IPS-18a (cell line): ENCODE data around the gene PDE9A.

ENCODE experiments used
- H3K27ac ChIP-seq: one replicate; pipeline ENCODE4 v1.5.1; 2013; ENCODE audit warnings: low read length
- H3K27me3 ChIP-seq: one replicate; pipeline ENCODE4 v1.6.1; 2013; ENCODE audit warnings: mild to moderate bottlenecking, low read length; ENCODE audit not compliant: control insufficient read depth, insufficient read depth
- H3K36me3 ChIP-seq: one replicate; pipeline ENCODE4 v1.6.1; 2013; ENCODE audit warnings: low read depth, low read length; ENCODE audit not compliant: control insufficient read depth
- H3K4me1 ChIP-seq: one replicate; pipeline ENCODE4 v1.6.1; 2013; ENCODE audit warnings: low read depth, low read length; ENCODE audit not compliant: control insufficient read depth
- H3K4me3 ChIP-seq: one replicate; pipeline ENCODE4 v1.5.1; 2013; ENCODE audit warnings: low read length
- H3K9ac ChIP-seq: one replicate; pipeline ENCODE4 v1.6.1; 2013; ENCODE audit warnings: mild to moderate bottlenecking, low read length, moderate library complexity
- H3K9me3 ChIP-seq: one replicate; pipeline ENCODE4 v1.6.1; 2013; ENCODE audit warnings: low read depth, low read length; ENCODE audit not compliant: control insufficient read depth

PDE9A gene

DNA sequence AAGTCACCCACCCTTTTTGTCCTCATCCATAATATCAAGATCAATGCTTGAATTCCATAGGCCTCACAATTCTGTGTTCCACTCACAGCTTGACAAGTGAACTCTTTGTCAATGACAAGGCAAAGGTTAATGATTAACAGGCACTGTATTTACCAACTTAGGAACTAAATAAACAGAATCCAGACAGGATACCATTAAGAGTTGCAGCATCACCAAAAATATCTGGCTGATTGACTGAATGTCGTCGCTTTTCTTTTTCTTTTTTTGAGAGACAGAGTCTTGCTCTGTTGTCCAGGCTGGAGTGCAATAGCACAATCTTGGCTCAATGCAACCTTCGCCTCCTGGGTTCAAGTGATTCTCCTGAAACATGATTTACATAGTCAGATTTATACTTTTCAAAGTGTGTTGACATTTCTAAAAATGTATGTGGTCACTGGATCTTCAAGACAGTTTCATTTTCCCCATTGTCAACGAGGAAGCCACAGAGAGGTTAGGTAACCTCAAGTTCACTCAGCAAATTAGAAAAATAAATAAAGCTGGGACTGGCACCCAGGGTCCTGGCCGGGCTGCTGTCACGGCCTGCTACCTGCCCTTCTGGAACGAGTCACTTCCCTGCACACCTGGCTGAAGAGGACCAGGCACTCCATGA is 81.0 kb downstream of the PDE9A start:
- no peak overlapping the region for H3K27ac ChIP-seq
- no peak overlapping the region for H3K9ac ChIP-seq
- peaks cover 24% of the 10 kb centered on the region for H3K36me3 ChIP-seq
- no peaks in the 10 kb centered on the region for H3K9me3 ChIP-seq
- no peaks in the 10 kb centered on the region for H3K27me3 ChIP-seq
- H3K4me3 ChIP-seq: no peak overlapping the region
- no peaks in the 10 kb centered on the region for H3K4me1 ChIP-seq

DNA sequence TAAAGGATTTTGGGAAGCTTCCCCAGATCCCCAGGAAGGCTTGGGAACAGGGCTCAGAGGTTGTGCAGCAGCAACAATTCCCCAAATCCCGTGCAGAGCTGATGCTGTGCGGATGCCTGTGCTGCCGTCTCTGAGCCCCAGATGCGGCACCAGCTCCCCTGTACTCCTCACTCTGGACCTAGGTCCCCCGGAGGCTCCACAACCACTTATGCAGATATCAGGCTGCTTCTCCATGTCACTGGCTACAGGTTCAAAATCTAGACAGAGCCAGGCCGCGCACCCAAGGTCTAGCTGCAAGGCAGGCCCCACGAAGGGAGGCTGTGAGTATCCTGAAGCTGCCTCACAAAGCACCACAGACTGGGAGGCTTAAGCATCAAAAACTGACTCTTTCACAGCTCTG is 81.6 kb downstream of the PDE9A start:
- no peaks in the 10 kb centered on the region for H3K4me1 ChIP-seq
- no peak overlapping the region for H3K9ac ChIP-seq
- no peak overlapping the region for H3K4me3 ChIP-seq
- no peak overlapping the region for H3K27ac ChIP-seq
- peaks cover 24% of the 10 kb centered on the region for H3K36me3 ChIP-seq
- no peaks in the 10 kb centered on the region for H3K27me3 ChIP-seq
- no peaks in the 10 kb centered on the region for H3K9me3 ChIP-seq

DNA sequence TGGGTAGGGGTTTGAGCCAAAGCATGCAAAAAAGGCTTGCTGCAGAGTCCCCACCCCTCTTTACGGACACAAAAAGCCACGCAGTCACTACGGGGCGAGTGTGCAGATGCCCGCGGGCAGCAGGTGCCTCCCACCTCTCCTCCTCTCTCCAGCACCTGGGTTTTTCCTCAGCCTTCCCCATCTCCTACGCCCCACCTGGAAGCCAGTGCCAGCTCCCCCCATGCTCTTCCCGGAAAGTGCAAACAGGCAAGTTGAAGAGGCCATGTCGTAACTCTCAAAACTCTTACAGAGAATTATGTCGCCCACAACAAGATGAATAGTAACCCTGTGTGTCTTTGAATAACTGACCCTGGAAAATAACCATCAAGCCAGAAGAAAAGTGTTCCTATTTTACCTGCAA is 82.5 kb downstream of the PDE9A start:
- H3K9me3 ChIP-seq: no peaks in the 10 kb centered on the region
- no peaks in the 10 kb centered on the region for H3K27me3 ChIP-seq
- peaks cover 24% of the 10 kb centered on the region for H3K36me3 ChIP-seq
- no peak overlapping the region for H3K4me3 ChIP-seq
- no peak overlapping the region for H3K9ac ChIP-seq
- no peaks in the 10 kb centered on the region for H3K4me1 ChIP-seq
- no peak overlapping the region for H3K27ac ChIP-seq

DNA sequence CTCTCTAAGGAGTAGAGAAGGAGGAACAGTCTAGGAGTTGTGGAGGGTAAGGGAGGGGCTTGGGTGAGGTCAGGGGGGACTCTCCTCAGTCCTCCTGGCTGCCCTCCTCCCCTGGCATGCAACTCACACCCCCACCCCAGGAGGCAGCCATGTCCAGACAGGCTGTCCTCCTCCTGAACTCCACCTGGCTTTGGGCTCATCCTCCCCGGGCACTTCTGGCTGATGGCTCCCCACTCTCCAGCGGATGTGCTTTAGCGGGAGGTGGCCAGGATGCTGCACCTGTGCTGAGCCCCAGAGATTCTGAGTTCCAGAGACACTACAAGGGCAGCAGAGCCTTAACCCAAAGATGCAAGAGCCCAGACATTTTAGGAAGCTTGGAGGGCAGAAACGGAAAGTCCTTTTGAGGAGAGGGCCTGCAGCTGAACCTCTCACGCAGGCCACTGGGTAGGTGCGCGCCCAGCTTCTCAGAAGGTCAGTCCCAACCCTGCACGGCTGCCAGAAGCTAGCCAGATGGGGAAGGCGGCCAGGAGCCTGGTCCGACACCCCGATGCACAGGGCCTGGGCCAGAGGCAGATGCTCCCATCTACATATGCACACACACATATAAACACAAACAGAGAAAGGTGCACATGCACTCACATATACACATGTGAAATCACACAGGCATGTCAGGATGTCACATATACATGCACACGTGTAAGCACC is 83.4 kb downstream of the PDE9A start:
- H3K27ac ChIP-seq: no peak overlapping the region
- no peak overlapping the region for H3K9ac ChIP-seq
- no peaks in the 10 kb centered on the region for H3K27me3 ChIP-seq
- H3K4me3 ChIP-seq: no peak overlapping the region
- H3K9me3 ChIP-seq: no peaks in the 10 kb centered on the region
- H3K4me1 ChIP-seq: no peaks in the 10 kb centered on the region
- H3K36me3 ChIP-seq: peaks cover 26% of the 10 kb centered on the region

DNA sequence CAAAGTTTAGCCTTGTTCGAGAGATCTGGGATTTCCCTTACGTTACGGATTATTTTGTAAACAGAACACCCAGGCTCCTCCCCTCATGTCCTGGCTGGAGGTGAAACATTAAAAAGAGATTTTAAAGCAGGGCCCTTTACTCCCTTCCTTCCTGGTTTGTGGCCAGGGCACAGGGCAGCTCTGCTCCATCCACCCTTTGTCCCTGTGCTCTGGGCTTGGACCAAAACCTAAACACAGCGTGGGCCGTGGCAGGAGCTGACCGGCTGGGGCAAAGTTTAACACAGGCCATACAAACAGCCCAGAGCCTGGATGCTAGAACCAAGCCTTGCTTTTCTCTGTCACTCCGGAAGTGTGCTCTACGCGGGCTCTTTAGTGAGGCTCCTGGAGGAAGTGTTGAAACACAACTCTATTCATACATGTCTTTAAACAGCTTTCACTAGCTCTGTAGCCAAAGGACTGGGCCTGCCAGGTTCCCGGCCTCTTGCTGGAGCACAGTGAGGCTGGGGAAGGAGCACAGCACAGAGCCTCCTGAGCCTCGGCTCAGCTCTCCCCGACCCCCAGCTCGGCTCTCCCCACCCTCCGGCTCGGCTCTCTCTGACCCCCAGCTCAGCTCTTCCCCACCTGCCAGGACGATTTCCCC is 84.7 kb downstream of the PDE9A start:
- Histone ChIP-seq H3K4me1 (no peaks in the 10 kb centered on the region), H3K27ac (no peak overlapping the region), H3K9me3 (no peaks in the 10 kb centered on the region), H3K36me3 (peaks cover 28% of the 10 kb centered on the region), H3K4me3 (no peak overlapping the region), H3K9ac (no peak overlapping the region), H3K27me3 (no peaks in the 10 kb centered on the region)

DNA sequence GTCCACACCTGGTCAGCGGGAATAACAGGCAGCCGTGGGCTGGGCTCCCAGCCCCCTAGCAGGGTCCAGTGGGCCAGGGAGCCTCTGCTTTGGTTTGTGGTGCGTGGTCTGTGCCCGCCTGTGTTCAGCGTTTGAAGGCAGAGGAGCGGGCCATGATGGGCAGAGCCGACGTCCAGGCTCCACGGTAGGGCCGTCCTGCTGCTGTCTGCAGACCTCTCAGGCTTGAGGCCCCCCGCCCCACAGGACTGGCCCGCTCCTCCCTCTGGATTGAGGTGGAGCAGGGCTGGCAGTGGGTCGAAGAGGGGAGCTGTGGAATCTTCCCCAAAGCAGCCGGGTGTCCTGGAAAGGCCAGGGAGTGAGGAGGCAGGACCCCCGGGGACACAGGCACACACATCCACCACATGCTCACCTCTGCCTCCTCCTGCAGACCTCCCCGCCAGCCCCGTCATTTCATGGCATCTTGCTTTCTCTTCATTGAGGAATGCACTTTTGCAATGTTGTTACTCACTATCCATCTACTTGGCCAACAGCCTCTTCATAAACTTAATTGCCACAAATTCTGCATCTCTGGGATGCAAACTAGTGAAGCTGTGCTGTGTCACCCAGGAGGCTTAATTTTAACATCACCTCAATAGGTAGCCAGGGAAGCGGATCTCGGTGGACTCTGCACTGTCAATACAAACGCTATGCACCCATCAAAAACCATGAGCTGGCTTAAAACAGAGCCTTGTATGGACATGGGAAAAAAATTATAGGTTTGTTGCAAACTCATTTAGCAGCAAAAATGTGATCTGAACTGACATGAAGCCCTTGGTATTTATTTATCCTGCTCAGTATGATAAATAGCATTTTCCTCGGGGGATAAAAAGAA is 85.9 kb downstream of the PDE9A start:
- Histone ChIP-seq H3K27ac (no peak overlapping the region), H3K36me3 (peaks cover 24% of the 10 kb centered on the region), H3K27me3 (no peaks in the 10 kb centered on the region), H3K4me3 (no peak overlapping the region), H3K4me1 (no peaks in the 10 kb centered on the region), H3K9me3 (no peaks in the 10 kb centered on the region), H3K9ac (no peak overlapping the region)

DNA sequence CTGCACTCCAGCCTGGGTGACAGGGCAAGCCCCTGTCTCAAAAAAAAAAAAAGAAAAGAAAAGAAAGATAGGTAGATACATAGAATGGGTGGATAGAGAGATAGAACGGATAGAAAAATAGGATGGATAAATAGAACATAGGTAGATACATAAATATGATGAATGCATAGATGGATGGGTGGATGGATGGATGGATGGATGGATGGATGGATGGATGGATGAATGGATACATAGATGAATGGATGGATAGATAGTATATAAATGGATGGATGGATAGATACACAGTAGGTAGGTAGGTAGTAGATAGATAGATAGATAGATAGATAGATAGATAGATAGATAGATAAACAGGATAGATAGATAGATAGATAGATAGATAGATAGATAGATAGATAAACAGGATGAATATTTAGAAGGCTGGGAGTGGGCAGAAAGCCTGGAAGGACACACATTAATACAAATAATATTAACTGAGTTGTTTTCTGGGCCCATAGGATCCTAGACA is 87.0 kb downstream of the PDE9A start:
- no peaks in the 10 kb centered on the region for H3K4me1 ChIP-seq
- no peaks in the 10 kb centered on the region for H3K27me3 ChIP-seq
- H3K9me3 ChIP-seq: no peaks in the 10 kb centered on the region
- H3K9ac ChIP-seq: no peak overlapping the region
- H3K4me3 ChIP-seq: no peak overlapping the region
- H3K27ac ChIP-seq: no peak overlapping the region
- peaks cover 14% of the 10 kb centered on the region for H3K36me3 ChIP-seq

DNA sequence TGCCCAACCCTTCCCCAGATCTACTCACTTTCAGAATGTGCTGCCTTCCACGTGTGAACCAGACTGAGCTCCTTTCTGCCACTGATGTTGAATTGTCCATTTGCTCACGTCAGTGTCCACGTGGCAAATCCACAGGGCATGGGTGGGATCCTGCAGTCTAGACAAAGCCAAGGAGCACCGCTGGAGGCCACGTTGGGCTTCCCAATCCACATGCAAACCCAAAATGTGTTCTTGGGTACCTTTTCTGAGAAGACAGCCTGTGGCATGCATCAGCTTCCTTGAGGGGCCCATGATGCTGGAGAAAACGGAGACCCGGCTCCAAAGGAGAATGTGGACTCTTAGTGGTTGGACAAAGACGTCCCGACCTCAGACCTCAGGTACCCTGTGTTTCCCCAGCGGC is 87.6 kb downstream of the PDE9A start:
- H3K27me3 ChIP-seq: no peaks in the 10 kb centered on the region
- no peaks in the 10 kb centered on the region for H3K4me1 ChIP-seq
- no peak overlapping the region for H3K9ac ChIP-seq
- H3K9me3 ChIP-seq: no peaks in the 10 kb centered on the region
- no peak overlapping the region for H3K4me3 ChIP-seq
- H3K27ac ChIP-seq: no peak overlapping the region
- H3K36me3 ChIP-seq: peaks cover 9% of the 10 kb centered on the region

DNA sequence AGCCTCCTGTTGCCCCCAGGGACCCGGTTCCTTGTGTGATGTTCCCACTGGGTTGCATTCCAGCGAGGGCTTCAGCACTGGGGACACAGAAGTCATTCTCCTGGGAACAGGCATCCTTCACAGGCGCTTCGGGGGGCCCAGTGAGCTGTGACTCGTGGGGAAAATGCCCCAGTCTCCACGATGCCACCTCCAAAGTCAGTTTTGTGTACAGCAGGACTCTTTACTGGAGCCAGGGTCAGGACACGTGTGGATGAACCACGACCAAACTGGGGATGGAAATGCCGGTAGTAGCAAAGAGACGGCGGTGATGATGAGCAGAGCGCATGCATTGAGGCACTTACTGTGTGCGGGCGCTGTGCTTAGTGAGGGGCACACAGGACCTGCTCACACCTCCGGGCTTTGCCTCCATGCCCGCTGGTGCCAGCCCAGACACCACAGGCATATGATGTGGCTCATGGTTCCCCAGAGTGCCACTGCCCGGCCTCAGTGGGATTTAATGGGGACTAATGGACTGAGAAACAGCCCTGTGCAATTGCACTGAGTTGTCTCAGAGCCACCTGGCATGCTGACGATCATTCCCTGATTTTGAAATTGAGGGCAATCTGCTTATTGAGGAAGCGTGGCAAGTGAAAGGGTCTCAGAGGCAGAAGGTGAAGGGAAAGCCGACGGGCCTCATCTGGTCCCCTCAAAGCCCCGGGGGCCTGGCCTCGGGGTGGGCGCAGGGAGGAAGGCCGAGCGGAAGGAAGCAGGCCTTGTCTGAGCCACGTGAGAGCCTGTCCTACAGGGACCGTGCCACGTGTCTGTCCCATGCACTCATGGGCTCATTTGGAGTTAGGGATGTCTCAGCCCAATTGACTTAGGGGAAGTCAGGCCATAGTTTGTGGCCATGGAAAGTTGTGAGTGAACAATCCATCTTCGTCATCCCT is 91.4 kb downstream of the PDE9A start:
- H3K4me3 ChIP-seq: no peak overlapping the region
- H3K9ac ChIP-seq: no peak overlapping the region
- H3K4me1 ChIP-seq: no peaks in the 10 kb centered on the region
- H3K36me3 ChIP-seq: peaks cover 4% of the 10 kb centered on the region
- no peak overlapping the region for H3K27ac ChIP-seq
- no peaks in the 10 kb centered on the region for H3K27me3 ChIP-seq
- no peaks in the 10 kb centered on the region for H3K9me3 ChIP-seq

DNA sequence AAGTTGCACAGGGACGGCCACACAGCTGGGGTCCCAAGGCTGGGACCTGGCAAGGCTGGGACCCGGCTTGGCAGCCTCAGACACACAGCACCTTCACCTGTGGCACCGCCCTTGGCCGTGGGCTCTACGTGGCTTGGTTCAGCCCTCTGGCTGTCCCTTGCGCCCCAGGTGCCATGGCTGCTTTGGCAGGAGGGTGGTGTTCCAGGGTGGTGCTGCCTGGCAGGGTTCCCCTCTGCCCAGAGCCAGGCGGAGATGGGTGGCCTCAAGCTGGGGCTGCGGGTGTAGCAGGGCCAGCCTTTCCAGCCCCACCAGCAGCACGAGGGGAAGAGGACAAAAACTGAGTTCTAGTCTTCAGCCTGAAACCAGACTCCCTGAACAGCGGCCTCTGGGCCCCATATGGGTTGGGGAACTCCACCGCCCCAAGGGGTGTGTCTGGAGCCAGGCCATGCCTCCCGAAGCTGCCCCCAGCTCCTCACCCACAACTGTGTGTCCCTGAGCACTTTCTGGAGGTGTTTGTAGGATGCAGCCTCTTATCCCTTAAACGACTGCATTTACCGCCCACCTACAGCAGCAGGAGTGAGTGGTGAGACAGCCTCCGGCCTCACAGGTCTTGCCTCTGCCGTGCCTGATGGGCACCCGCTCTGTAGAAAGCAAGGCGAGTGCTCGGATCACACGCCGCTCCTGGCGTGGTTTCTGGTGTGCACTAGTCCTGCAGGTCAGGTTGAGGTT is 92.3 kb downstream of the PDE9A start:
- no peak overlapping the region for H3K27ac ChIP-seq
- H3K36me3 ChIP-seq: peaks cover 4% of the 10 kb centered on the region
- no peaks in the 10 kb centered on the region for H3K4me1 ChIP-seq
- no peak overlapping the region for H3K4me3 ChIP-seq
- H3K27me3 ChIP-seq: no peaks in the 10 kb centered on the region
- H3K9me3 ChIP-seq: no peaks in the 10 kb centered on the region
- H3K9ac ChIP-seq: no peak overlapping the region
